ENCODE data around the gene GK2.

GK2 gene

GRCh38 chr4:79381161-79381560, 26.9 kb downstream of the GK2 start:
- DNase-seq, result no peak

DNA sequence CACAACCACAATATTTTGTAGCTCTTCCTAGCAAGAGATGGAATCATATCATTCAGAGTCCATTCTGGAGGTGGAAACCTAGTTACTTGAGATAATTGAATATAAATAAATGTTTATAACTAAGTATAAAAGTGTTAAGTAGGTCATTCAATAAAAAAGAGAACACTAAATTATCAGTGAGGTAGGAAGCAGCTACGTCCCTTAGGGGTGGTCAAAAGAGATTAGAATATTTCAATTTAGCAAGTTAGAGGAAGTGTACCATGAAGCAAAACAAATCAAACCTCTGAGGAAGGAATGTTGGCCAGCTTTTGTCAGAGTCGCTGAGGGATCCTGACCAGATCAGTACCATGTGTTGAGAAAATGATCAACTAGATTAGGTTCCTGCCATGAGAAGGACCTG, 38.0 kb downstream of the GK2 start:
- DNase-seq, result no peak

DNA sequence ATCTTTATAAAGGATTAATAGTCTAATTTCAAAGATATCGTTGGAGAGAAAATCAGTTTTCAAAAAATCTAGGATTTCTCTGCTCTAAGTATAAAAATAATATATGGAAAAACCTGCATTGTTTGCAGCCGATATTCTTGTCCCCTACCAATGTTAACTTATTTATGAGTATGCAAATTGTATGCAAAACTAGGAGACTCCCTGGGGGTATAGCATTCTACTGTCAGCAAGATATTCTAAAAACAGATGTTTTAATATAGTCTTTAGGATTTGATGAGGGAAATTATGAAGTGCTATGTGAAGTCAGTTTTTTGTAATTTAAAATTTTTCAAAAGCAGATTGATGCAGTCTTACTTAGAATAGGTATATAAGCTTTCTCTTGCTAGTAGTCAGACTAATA, 40.9 kb downstream of the GK2 start:
- no peak for DNase-seq

DNA sequence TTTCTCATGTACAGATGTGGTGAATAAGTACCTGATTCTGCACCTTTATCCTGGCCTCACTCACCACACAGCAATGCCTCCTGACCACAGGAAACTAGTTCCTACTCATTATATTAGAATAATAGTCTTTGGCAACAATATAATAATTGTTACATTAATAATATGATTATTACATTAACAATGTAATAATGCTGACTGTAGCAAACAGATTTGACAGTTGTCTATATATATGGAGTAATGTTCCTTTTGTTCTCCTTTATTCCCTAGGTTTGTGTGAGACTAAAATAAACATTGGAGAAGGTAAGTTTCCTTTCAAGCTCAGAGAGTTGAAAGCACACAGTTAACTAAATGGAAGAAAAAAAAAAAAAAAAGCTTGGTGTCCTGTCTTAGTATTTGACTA, 41.6 kb downstream of the GK2 start:
- DNase-seq, result no peak

GRCh38 chr4:79364061-79364460, 44.0 kb downstream of the GK2 start:
- no peak for DNase-seq

- DNase-seq, result no peak
Measured at GRCh38 chr4:79362626-79363025, 45.4 kb downstream of the GK2 start.

GRCh38 chr4:79360006-79360405, 48.0 kb downstream of the GK2 start:
- DNase-seq, result no peak

DNA sequence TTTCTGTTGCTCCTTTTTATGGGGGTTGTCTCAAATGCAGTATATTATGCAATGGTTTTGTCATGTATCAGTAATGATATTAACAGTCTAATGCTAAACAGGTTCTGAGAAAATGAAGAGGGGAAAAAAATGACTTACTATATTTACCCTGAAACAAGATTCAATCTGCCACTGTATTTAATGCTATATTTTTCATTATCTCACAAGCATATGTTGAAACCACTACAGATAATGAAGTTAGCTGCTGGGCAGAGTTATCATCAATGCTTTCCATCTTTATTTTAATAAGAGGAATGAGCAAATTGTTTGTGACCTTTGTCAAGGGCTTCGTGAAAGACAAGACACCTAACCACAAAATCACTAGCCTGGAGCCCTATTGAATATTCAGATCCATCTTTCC, 49.6 kb downstream of the GK2 start:
- DNase-seq, result no peak

GRCh38 chr4:79357365-79357764, 50.7 kb downstream of the GK2 start:
- no peak for DNase-seq
